Renal cortical epithelial cell (primary cell): ENCODE results near the gene CLEC4F. TPM values are rescaled to one million over a fixed set of nuclear protein-coding genes. Genes with fewer than 3 reads are reported as not detected.

ENCODE experiments used
- total RNA-seq: library from RNA; depleted of rRNA; stranded (reverse); fragments of >200 nt; gene quantifications from 2 replicates; pipeline ENCODE4 v1.2.3, GENCODE V29; 2014

CLEC4F gene
- total RNA-seq, 1 donor from 2014 or later, result not detected

Other genes starting within 250 kb of the CLEC4F start
- 0.35 and 2.3 TPM in 2 replicates for gene ADD2, start 52.4 kb downstream of the CLEC4F start, total RNA-seq
- not detected in 2 replicates for gene FIGLA, start 30.0 kb downstream of the CLEC4F start, total RNA-seq
- not detected in 2 replicates for gene CD207, start 15.2 kb upstream of the CLEC4F start, total RNA-seq
- gene VAX2, start 80.0 kb upstream of the CLEC4F start, total RNA-seq, result 0.52 and 2.5 TPM in 2 replicates
- gene ATP6V1B1, start 115.3 kb upstream of the CLEC4F start, total RNA-seq, result 0.89 TPM in 1 of 2 replicates, not detected in the other
- 0.30 TPM in 1 of 2 replicates, not detected in the other for gene ANKRD53, start 158.0 kb upstream of the CLEC4F start, total RNA-seq
- 40.7 and 50.2 TPM in 2 replicates for gene TEX261, start 174.3 kb upstream of the CLEC4F start, total RNA-seq
- gene NAGK, start 248.0 kb upstream of the CLEC4F start, total RNA-seq, result 46.2 and 63.7 TPM in 2 replicates